CD4-positive, alpha-beta T cell treated with Interleukin-15 for 1 hour (primary cell): ENCODE measurements around the gene CPVL.

ENCODE experiments used
- DNase-seq: peaks from one replicate; pipeline ENCODE4 v3.0.0-alpha.2; 2020

CPVL gene

GRCh38 chr7:29146057-29146706, at the start of gene CPVL:
TSS of gene CPVL (minus strand) at chr7:29146537. CDS start at chr7:29121061, 25,476 bp downstream.
- DNase-seq = peak; percentile 50

DNA sequence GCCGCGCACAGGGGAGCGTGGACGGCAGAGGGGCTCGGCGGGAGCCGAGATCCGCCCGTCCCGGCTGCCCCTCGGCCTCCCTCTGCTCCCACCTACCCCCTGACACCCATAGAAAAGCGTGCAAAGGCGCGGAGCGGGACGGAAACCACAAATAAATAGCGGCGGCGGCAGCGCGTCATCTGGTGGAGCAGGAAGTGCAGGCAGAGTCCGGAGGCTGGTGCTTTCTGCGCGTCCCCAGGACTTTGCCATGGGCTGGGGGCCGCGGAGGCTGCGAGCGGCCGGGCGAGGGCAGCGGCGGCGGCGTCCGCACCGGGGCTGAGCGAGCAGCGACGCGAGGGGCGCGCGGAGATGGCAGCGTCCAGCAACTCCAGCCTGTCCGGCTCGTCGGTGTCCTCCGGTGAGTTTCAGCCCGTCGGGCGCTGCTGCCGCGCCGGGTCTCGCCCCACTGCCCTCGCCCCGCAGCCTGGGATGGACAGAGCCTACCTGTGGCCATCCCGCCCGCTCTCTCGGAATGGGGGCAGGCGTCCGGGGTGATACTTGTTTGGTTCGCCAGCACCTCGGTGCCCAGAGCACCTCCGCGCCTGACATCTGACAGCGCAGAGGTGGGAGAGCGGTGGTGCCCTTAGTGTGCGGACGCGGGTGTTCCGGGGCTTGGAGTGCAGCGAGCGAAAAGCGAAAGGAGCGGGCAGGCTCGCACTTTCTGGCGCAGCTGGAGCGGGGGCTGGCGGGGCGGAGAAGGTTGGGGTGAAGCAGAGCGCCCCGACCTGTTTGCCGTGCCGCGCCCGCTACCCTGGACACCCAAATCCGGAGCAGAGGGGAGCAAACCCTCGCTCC, 48.5 kb upstream of the CPVL start, which contains the start of gene CHN2:
CHN2 (plus strand) TSS at position 182 of the 834 bp plus-strand sequence.
- peak; percentile 57 for DNase-seq

GRCh38 chr7:29194206-29194593, 47.9 kb upstream of the CPVL start:
- DNase-seq = no peak

DNA sequence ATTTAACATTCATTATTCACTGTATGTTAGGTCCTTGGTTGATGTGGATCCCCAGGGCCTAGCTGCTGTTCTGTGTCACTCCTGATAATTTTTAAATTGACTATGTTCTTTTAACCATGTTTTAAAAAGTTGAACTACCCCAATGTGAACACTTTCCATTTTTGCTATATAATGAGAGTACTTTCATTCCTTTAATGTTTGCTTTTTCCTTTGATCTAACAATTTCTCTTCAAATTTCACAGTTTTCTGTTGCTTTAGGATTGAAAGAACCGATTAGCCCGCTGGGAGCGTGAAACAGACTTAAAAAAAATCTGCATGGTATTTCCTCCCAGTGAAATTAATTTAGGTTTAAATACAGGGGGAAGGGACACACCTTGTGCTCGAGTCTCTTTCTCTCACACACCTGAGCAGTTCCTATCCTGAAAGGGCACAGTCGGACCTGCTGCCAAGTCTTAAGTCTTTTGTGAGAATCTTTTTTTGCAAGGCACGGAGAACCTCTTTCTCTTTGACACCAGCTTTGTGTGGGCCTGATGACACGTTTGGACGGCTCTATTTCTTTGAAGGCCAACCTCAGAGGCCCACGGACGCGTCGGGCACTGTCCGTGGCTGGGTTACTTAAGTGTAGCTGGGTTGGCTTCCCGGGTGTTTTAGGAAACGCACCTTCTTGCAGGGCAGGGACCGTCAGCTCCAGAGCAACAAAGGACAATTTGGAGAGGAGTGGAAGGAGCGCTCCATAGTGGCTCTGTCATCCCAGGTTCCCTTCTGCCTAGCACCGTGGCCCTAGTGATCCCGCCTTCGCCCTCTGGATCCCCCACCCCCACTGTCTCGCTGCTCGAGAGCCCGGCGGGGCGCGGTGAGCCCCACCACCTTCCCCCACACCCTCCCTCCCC, 47.2 kb upstream of the CPVL start:
- DNase-seq = no peak

- DNase-seq = no peak
Measured at GRCh38 chr7:29192811-29193210, 46.5 kb upstream of the CPVL start.

DNA sequence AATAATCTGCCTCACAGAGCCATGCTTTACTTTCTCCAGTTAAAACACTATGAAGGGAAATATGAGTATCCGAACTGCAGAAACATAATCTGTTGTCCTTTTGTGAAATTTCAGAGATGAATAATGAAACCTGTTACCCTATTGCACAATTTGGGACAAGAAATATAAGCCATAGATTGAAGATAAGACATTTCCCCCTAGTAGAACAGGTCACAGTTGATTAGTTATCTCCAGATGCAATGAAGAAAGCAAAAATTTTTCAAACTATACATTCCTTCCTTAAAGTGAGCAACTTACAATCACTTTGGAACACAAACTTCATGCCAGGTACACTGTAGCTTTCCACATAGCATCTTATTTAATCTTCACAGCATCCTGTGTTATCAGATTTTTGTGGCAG, 46.0 kb upstream of the CPVL start:
- DNase-seq = no peak

- DNase-seq = no peak
Measured at GRCh38 chr7:29190349-29191045, 44.2 kb upstream of the CPVL start.

DNA sequence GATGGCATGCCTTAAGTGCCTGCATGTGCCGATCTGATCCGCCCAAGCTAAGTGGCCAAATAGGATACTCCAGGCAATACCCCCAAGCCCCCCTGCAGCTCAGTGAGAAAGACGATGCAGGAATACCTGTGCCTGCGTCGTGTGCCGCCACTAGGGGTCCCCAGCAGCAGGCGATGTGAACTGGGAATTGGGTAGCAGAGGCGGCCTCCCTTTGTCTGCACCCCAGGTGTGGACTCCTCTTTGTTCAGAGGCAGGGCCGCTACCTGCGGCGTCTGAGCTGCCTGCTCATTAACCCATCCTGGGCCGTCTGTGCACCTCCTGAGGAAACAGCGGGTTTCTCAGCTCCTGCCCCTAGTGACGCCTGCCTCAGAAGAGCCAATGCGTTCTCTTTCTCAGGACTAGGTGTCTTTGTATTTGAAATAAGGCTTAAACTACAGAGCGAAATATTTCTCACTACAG, 43.4 kb upstream of the CPVL start:
- DNase-seq = peak; percentile 52

DNA sequence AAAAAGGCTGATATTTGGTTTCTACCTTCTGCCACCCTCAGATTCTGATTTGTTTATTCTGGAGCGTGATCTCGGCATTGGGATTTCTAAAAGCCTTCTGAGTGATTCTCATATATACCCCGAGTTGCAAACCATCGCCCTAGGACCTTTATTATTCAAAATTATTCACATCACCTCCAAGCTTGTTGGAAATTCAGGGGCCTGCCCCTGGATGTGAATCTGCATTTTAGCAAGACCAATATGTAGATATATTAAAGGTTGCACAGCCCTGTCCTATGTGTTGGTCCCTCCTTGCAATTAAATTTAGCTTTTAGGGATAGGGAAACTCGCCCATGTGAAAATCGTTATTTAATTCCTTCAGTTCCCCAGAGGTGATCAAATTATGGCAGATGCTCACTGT, 39.3 kb upstream of the CPVL start:
- no peak for DNase-seq

- DNase-seq = no peak
Measured at GRCh38 chr7:29184599-29184998, 38.3 kb upstream of the CPVL start.

DNA sequence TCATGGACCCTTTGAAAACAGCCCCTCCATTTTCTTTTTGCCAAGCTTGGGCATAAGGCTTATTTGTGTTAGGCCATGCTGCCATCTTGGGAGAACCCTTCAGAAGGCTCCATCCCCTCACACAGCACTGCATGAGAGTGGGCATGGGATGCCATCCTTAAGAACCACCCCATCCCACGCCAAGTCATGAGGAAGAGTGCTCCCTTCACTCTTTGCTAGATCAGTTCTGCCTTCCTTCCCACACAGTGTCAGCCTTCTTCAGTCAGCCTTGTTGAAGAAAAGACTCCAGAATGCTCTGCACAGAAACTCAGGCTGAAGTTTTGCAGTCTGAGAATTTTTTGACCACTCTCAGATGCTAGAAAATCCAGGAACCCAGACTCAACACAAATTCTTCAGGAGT, 32.8 kb upstream of the CPVL start:
- DNase-seq = no peak

DNA sequence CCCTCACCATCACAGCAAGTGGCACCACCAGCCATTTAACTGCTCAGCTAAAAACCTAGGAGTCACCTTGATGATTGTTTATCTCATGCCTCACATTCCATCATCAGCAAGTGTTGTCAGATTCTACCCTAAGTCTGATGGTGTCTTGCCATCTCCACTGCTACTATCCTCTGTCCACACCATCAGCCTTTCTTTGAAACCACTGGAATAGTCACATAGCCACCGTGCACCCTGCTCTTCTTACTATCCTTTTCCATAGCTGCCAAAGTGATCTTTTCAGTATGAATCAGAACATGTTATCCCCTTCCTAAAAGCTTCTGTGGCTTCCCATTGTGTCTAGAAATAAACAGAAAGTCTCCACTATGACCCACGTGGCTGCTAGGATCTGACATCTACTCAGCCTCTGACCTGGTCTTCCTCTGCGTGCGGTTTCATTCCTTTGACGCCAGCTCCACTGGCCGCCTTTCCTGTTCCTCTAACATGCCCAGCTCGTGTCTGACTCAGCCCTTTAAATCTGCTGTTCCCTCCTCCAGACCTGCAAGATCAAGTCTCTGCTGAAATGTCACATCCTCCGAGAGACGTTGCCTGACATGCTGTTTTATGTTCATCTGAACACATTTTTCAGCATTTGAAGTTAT, 31.7 kb upstream of the CPVL start:
- peak; percentile 69 for DNase-seq

GRCh38 chr7:29173458-29173857, 27.1 kb upstream of the CPVL start:
- DNase-seq = no peak

DNA sequence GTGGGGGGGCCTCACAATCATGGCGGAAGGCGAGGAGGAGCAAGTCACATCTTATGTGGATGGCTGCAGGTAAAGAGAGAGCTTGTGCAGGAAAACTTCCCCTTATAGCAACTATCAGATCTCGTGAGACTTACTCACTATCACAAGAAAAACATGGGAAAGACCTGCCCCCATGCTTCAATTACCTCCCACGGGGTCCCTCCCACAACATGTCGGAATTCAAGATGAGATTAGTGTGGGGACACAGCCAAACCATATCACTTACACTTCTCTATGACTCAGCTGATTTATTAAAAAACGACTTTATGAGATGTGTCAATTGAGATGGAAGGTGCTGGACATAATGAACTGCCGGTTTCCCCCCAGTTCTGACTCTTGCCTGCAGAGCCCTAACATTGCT, 24.4 kb upstream of the CPVL start:
- no peak for DNase-seq

DNA sequence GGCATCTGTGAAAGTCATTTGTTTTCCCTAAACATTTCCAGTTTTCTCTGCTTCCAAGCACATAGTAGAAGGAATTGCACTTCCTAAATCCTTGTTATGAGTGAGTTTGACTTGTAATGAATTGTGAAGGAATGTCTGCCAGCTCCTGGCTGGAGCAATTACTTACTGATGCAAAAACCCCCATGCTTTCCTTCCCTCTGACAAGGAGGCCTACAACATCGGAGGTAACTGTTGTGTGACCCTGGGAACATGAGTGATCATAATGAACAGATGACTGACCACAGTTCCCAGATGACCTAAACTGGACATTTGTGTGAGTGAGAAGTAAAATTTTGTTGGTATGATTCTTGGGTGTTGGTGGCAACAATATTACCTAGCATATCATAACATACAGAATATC, 21.4 kb upstream of the CPVL start:
- DNase-seq = no peak

- no peak for DNase-seq
Measured at GRCh38 chr7:29163854-29164253, 17.5 kb upstream of the CPVL start.

DNA sequence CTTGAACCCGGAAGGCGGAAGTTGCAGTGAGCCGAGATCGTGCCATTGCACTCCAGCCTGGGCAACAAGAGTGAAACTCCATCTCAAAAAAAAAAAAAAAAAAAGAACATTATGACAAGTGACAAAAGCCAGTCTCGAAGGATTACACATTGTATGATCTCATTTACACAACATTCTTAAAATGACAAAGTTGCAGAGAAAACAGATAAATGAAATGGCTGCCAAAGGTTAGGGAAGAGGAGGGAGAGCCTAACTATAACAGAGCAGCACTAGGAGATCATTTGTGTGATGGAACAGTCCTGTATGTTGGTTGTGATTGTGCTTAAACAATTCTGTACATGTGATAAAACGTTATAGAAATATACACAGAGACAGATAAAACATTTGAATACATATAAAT, 16.2 kb upstream of the CPVL start:
- no peak for DNase-seq

- DNase-seq = no peak
Measured at GRCh38 chr7:29161231-29161630, 14.9 kb upstream of the CPVL start.

GRCh38 chr7:29160080-29160479, 13.7 kb upstream of the CPVL start:
- DNase-seq = no peak

DNA sequence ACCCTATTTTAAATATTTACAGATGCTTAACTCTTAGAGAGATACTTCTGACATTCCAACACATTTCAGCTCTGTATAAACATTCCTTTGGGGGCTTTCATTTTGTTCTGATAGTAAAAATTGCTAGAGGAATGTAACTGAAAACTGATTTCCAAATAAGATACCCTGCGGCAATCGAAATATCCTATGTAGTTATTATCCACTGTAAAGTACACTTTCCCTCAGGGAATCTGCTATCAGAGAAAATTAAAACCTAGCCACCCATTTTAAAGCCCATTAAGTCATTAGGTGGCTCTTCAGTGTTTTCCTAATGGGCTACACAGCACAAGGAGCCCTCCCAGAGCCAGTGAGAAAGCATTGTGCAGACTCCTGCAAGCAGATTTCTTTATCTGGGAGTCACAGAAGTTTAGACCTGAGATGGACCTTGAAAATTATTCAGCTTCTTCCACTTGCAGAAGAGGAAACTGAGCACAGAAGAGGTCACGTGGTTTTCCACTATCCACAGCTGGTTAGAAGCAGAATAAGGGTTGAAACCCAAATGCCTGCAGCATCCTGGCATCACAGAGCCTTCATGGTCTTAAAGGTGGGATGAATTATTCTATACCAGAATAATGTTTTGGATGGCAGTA, 12.6 kb upstream of the CPVL start:
- DNase-seq = no peak

GRCh38 chr7:29156907-29157452, 10.6 kb upstream of the CPVL start:
- no peak for DNase-seq
